Measurements from ENCODE around the gene ENG. TPM values are rescaled to one million over a fixed set of nuclear protein-coding genes. Genes with fewer than 3 reads are reported as not detected.

The ENG gene
- polyA plus RNA-seq, 2 of the 4 experiments (the other 2 are of a cell fraction), result 0.08 TPM; not detected in 1

- no peak for FAIRE-seq
- Histone ChIP-seq H3K4me3 (peak overlapping the region; percentile 88), H3K27ac (peak overlapping the region; percentile 94 to 99), H3K4me2 (peak overlapping the region; percentile 75), H3K4me1 (peaks cover 11% of the 10 kb centered on the region; the same call in 2 of the 3 replicates), H3K9me3 (no peaks in the 10 kb centered on the region)
- TF ChIP-seq, protein P1, sequence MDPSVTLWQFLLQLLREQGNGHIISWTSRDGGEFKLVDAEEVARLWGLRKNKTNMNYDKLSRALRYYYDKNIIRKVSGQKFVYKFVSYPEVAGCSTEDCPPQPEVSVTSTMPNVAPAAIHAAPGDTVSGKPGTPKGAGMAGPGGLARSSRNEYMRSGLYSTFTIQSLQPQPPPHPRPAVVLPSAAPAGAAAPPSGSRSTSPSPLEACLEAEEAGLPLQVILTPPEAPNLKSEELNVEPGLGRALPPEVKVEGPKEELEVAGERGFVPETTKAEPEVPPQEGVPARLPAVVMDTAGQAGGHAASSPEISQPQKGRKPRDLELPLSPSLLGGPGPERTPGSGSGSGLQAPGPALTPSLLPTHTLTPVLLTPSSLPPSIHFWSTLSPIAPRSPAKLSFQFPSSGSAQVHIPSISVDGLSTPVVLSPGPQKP (IDR thresholded peaks at IDR 0.05; ENCODE audit: low read depth, low read length), result no peak
- TF ChIP-seq POLR2A (IDR thresholded peaks at IDR 0.05; ENCODE audit: low read length) (peak; percentile 28), EHMT2 (IDR thresholded peaks at IDR 0.05; ENCODE audit: low read depth) (no peak), ESRRA (IDR thresholded peaks at IDR 0.05; ENCODE audit: borderline replicate concordance, low read length) (no peak), JUN (IDR thresholded peaks at IDR 0.05) (peak in 1 of 2 experiments; percentile 11; a peak in 1 of 5 replicates), SMC3 (IDR thresholded peaks at IDR 0.05) (peak; percentile 97), MAZ (IDR thresholded peaks at IDR 0.05; ENCODE audit: borderline replicate concordance, low read depth, low read length) (peak; percentile 86), RAD21 (conservative IDR thresholded peaks at IDR 0.05 in 1 of 2, IDR thresholded peaks at IDR 0.05 in 1 of 2) (peak; percentile 76 to 96), POLR2AphosphoS2 (conservative IDR thresholded peaks at IDR 0.05; ENCODE audit: low read length) (no peak), ZNF302 (CRISPR knock-in tag; IDR thresholded peaks at IDR 0.05) (no peak), TP53 (CRISPR knock-in tag; IDR thresholded peaks at IDR 0.05) (no peak), NFE2L2 (conservative IDR thresholded peaks at IDR 0.05; ENCODE audit: low read length) (no peak), EP300 (IDR thresholded peaks at IDR 0.05) (no peak), MAFK (IDR thresholded peaks at IDR 0.05; ENCODE audit: partially characterized antibody) (no peak)
- TF ChIP-seq, protein P2, sequence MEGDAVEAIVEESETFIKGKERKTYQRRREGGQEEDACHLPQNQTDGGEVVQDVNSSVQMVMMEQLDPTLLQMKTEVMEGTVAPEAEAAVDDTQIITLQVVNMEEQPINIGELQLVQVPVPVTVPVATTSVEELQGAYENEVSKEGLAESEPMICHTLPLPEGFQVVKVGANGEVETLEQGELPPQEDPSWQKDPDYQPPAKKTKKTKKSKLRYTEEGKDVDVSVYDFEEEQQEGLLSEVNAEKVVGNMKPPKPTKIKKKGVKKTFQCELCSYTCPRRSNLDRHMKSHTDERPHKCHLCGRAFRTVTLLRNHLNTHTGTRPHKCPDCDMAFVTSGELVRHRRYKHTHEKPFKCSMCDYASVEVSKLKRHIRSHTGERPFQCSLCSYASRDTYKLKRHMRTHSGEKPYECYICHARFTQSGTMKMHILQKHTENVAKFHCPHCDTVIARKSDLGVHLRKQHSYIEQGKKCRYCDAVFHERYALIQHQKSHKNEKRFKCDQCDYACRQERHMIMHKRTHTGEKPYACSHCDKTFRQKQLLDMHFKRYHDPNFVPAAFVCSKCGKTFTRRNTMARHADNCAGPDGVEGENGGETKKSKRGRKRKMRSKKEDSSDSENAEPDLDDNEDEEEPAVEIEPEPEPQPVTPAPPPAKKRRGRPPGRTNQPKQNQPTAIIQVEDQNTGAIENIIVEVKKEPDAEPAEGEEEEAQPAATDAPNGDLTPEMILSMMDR (IDR thresholded peaks at IDR 0.05), result peak; percentile 90
- TF ChIP-seq, protein P3, sequence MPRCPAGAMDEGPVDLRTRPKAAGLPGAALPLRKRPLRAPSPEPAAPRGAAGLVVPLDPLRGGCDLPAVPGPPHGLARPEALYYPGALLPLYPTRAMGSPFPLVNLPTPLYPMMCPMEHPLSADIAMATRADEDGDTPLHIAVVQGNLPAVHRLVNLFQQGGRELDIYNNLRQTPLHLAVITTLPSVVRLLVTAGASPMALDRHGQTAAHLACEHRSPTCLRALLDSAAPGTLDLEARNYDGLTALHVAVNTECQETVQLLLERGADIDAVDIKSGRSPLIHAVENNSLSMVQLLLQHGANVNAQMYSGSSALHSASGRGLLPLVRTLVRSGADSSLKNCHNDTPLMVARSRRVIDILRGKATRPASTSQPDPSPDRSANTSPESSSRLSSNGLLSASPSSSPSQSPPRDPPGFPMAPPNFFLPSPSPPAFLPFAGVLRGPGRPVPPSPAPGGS (IDR thresholded peaks at IDR 0.05), result peak; percentile 73; the same call in 1 of the 3 replicates
- TF ChIP-seq, protein P4, sequence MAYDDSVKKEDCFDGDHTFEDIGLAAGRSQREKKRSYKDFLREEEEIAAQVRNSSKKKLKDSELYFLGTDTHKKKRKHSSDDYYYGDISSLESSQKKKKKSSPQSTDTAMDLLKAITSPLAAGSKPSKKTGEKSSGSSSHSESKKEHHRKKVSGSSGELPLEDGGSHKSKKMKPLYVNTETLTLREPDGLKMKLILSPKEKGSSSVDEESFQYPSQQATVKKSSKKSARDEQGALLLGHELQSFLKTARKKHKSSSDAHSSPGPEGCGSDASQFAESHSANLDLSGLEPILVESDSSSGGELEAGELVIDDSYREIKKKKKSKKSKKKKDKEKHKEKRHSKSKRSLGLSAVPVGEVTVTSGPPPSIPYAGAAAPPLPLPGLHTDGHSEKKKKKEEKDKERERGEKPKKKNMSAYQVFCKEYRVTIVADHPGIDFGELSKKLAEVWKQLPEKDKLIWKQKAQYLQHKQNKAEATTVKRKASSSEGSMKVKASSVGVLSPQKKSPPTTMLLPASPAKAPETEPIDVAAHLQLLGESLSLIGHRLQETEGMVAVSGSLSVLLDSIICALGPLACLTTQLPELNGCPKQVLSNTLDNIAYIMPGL (CRISPR knock-in tag; IDR thresholded peaks at IDR 0.05; ENCODE audit: borderline replicate concordance), result no peak
- TF ChIP-seq, protein P5, sequence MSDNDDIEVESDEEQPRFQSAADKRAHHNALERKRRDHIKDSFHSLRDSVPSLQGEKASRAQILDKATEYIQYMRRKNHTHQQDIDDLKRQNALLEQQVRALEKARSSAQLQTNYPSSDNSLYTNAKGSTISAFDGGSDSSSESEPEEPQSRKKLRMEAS (IDR thresholded peaks at IDR 0.05), result no peak
- TF ChIP-seq, protein P6, sequence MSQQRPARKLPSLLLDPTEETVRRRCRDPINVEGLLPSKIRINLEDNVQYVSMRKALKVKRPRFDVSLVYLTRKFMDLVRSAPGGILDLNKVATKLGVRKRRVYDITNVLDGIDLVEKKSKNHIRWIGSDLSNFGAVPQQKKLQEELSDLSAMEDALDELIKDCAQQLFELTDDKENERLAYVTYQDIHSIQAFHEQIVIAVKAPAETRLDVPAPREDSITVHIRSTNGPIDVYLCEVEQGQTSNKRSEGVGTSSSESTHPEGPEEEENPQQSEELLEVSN (IDR thresholded peaks at IDR 0.05; ENCODE audit: borderline replicate concordance, low read depth), result no peak; the same call in 1 of the 2 replicates
- ATAC-seq, result peak; percentile 72 to 77
- CTCF ChIA-PET, result interaction anchor here (0.6 to 12.1 kb wide), 56 partner anchors 8 to 405 kb away, joined by 3 to 157 read pairs (median 3); partner anchors contain the start of genes FPGS, ST6GALNAC4 and TOR2A
- DNase-seq (ENCODE audit: low read depth in 1 of 2, low spot score in 1 of 2), result peak; percentile 85 to 92
- POLR2A ChIA-PET, result interaction anchor here (0.7 to 1.3 kb wide), 13 partner anchors 9 to 177 kb away, joined by 3 to 12 read pairs (median 3); partner anchors contain the start of genes FPGS, STXBP1 and TOR2A
- 0% methylated on average over 1 of the region's 123 CpGs for WGBS (ENCODE audit: missing lambda C conversion rate)
These were observed 69.2 kb downstream of the ENG start for GRCh38 chr9:127785023-127785932.
